HFFc6 (cell line): Measurements from ENCODE around the gene NRTN. TPM values are rescaled to one million over a fixed set of nuclear protein-coding genes. Genes with fewer than 3 reads are reported as not detected.
"Not testable (repeated sequence)": the region's sequence is repeated elsewhere in the genome, so short reads cannot be mapped to it uniquely, and the experiment has no call there.

Source experiments
- DNase-seq: peaks from one replicate; pipeline ENCODE4 v3.0.0-alpha.2; 2018
- H3K27ac Mint-ChIP-seq: 2 replicates; pipeline ENCODE4 v1.8.0; 2020; ENCODE audit warnings: mild to moderate bottlenecking, mixed read lengths
- H3K27me3 Mint-ChIP-seq: 2 replicates; pipeline ENCODE4 v1.8.0; 2021; ENCODE audit warnings: mild to moderate bottlenecking, moderate library complexity, mixed read lengths; ENCODE audit not compliant: insufficient read depth
- H3K36me3 Mint-ChIP-seq: 2 replicates; pipeline ENCODE4 v1.8.0; 2021; ENCODE audit warnings: low read depth, mixed read lengths
- H3K4me1 Mint-ChIP-seq: 2 replicates; pipeline ENCODE4 v1.8.0; 2020; ENCODE audit warnings: low read depth, mixed read lengths
- H3K4me3 Mint-ChIP-seq: 2 replicates; pipeline ENCODE4 v1.8.0; 2020; ENCODE audit warnings: mild to moderate bottlenecking, moderate library complexity, mixed read lengths
- H3K9me3 Mint-ChIP-seq: 2 replicates; pipeline ENCODE4 v1.8.0; 2020; ENCODE audit warnings: mild to moderate bottlenecking, mixed read lengths
- total RNA-seq, 6 experiments: library from RNA; stranded (reverse); fragmentation: NEBNext Ultra II Directional; extraction: Animal tissue kit (Norgen Biotek cat#: 25700); gene quantifications; 2 replicates in 1 of 6; 3 replicates in 5 of 6; pipeline ENCODE4 v1.2.3, GENCODE V29; 2021
- TF ChIP-seq, protein P1 (sequence below): fragments of 200-600 bp; sonication (generic); IDR thresholded peaks from 2 replicates; pipeline ENCODE4 v1.5.0; 2021; ENCODE audit warnings: antibody characterized with exemption, mild to moderate bottlenecking

NRTN gene
- total RNA-seq, 6 experiments from 2014 or later: not detected

DNA sequence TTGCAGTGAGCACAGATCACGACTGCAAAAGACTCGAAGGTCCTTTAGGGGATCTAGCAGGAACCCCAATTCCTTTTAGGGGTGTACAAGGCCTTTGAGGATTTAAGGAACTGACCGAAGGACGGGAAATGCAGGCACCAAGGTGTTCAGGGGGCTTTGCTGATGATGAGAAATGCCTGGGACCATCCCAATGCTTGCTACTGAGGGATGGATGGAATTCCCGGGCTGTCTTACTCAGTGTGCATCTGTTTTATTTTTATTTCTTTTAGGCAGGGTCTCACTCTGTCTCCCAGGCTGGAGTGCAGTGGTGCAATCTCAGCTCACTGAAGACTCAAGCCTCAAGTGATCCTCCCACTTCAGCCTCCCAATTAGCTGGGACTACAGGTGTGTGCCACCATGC is 31.6 kb upstream of the NRTN start:
- DNase-seq: no peak
- Mint-ChIP-seq H3K4me3 (no peak overlapping the region), H3K27ac (no peak overlapping the region), H3K9me3 (no peaks in the 10 kb centered on the region), H3K27me3 (peaks cover 5% of the 10 kb centered on the region), H3K36me3 (no peaks in the 10 kb centered on the region), H3K4me1 (peaks cover 11% of the 10 kb centered on the region; the same call in 1 of the 2 replicates)
- TF ChIP-seq, protein P1, sequence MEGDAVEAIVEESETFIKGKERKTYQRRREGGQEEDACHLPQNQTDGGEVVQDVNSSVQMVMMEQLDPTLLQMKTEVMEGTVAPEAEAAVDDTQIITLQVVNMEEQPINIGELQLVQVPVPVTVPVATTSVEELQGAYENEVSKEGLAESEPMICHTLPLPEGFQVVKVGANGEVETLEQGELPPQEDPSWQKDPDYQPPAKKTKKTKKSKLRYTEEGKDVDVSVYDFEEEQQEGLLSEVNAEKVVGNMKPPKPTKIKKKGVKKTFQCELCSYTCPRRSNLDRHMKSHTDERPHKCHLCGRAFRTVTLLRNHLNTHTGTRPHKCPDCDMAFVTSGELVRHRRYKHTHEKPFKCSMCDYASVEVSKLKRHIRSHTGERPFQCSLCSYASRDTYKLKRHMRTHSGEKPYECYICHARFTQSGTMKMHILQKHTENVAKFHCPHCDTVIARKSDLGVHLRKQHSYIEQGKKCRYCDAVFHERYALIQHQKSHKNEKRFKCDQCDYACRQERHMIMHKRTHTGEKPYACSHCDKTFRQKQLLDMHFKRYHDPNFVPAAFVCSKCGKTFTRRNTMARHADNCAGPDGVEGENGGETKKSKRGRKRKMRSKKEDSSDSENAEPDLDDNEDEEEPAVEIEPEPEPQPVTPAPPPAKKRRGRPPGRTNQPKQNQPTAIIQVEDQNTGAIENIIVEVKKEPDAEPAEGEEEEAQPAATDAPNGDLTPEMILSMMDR: no peak

DNA sequence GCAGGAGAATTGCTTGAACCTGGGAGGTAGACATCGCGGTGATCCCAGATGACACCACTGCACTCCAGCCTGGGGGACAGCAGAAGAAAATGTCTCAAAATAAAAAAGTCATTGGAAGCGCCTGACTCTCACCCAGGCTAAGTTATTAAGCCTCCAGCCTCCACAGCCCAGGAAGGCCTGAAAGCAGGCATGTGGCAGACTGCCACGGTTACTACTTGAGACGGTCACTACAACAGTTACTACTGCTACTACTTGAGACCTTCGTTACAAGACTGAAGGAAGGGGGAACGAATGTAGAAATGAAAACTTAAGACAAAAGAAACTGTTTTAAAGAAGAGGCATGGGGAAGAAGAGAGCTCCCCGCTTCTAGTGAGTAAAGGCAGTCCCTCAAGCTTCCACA is 29.9 kb upstream of the NRTN start:
- H3K36me3 Mint-ChIP-seq: no peaks in the 10 kb centered on the region
- peak overlapping the region; percentile 70 for H3K27ac Mint-ChIP-seq
- H3K4me3 Mint-ChIP-seq: no peak overlapping the region
- H3K9me3 Mint-ChIP-seq: no peaks in the 10 kb centered on the region
- no peak for DNase-seq
- peaks cover 5% of the 10 kb centered on the region for H3K27me3 Mint-ChIP-seq
- TF ChIP-seq, protein P1: no peak
- H3K4me1 Mint-ChIP-seq: peaks cover 11% of the 10 kb centered on the region; the same call in 1 of the 2 replicates

DNA sequence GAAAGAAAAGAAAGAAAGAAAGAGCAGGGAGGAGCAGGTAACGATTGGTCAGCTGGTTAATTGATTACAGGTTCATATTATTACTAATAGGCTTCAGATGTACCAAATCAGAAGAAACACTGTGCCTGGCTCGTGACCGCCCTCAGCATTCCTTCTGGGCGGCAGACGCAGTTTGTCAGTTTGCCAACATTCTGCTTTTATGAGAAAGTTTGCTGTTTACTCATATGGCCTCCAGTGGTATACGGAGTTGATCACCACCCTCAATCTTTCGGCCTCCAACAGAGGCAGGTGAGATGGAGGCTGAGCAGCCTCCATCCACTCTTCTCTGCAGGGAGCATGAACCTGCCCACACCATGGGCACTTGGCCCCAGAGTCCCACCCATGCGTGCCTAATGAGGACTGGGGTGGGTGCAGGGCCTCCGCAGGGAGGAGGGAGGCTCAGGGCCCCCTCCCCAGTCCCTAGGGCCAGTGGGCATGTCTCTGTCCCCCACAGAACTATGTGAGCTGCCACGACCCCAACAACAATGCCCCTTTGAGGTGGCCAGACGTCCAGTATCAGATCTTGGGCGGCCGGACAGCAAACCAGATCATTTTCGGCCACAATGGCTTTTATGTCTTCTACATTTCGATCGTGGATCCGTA is 29.1 kb upstream of the NRTN start:
- H3K4me1 Mint-ChIP-seq: peaks cover 11% of the 10 kb centered on the region; the same call in 1 of the 2 replicates
- H3K27ac Mint-ChIP-seq: no peak overlapping the region
- DNase-seq: peak; percentile 76
- peaks cover 5% of the 10 kb centered on the region for H3K27me3 Mint-ChIP-seq
- no peaks in the 10 kb centered on the region for H3K9me3 Mint-ChIP-seq
- peak overlapping the region; percentile 37 for H3K4me3 Mint-ChIP-seq
- TF ChIP-seq, protein P1: no peak
- no peaks in the 10 kb centered on the region for H3K36me3 Mint-ChIP-seq

GRCh38 chr19:5778402-5778801 is 26.5 kb upstream of the NRTN start:
- TF ChIP-seq, protein P1: no peak
- Mint-ChIP-seq H3K27ac (no peak overlapping the region), H3K4me1 (peaks cover 11% of the 10 kb centered on the region; the same call in 1 of the 2 replicates), H3K9me3 (no peaks in the 10 kb centered on the region), H3K4me3 (no peak overlapping the region), H3K27me3 (peaks cover 3% of the 10 kb centered on the region; the same call in 1 of the 2 replicates), H3K36me3 (no peaks in the 10 kb centered on the region)
- DNase-seq: no peak

DNA sequence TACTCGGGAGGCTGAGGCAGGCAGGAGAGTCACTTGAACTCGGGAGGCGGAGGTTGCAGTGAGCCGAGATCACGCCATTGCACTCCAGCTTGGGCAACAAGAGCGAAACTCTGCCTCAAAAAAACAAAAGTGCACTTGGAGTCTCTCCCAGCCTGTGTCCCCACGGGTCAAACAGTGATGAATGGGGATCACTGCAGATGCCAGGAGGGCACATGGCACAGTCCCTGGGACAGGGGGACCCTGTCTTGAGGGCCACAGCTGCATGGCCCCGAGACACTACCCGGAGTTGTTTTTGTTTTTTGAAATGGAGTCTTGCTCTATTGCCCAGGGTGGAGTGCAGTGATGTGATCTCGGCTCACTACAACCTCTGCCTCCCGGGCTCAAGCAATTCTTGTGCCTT is 24.0 kb upstream of the NRTN start:
- not testable (repeated sequence) for H3K27me3 Mint-ChIP-seq, H3K27ac Mint-ChIP-seq

GRCh38 chr19:5782322-5782721 is 22.5 kb upstream of the NRTN start:
- TF ChIP-seq, protein P1: no peak
- Mint-ChIP-seq H3K4me3 (no peak overlapping the region), H3K27me3 (no peaks in the 10 kb centered on the region; the same call in none of the 2 replicates), H3K36me3 (peaks cover 10% of the 10 kb centered on the region), H3K9me3 (no peaks in the 10 kb centered on the region), H3K4me1 (no peaks in the 10 kb centered on the region), H3K27ac (no peak overlapping the region)
- DNase-seq: no peak

More for the DNA sequence above, 24.0 kb upstream of the NRTN start:
- H3K4me1 Mint-ChIP-seq, H3K9me3 Mint-ChIP-seq, DNase-seq, H3K36me3 Mint-ChIP-seq, H3K4me3 Mint-ChIP-seq: not testable (repeated sequence)
